Stimulated activated CD8-positive, alpha-beta memory T cell treated with anti-CD3 and anti-CD28 coated beads, Interleukin-12 subunit alpha, Interleukin-12 subunit beta, amount 100 ng/mL, for 1 hour (primary cell): Measurements from ENCODE around the gene HCRTR1.

ENCODE experiments used
- DNase-seq: peaks from one replicate; pipeline ENCODE4 v3.0.0-alpha.2; 2020; ENCODE audit warnings: low read depth

The HCRTR1 gene

DNA sequence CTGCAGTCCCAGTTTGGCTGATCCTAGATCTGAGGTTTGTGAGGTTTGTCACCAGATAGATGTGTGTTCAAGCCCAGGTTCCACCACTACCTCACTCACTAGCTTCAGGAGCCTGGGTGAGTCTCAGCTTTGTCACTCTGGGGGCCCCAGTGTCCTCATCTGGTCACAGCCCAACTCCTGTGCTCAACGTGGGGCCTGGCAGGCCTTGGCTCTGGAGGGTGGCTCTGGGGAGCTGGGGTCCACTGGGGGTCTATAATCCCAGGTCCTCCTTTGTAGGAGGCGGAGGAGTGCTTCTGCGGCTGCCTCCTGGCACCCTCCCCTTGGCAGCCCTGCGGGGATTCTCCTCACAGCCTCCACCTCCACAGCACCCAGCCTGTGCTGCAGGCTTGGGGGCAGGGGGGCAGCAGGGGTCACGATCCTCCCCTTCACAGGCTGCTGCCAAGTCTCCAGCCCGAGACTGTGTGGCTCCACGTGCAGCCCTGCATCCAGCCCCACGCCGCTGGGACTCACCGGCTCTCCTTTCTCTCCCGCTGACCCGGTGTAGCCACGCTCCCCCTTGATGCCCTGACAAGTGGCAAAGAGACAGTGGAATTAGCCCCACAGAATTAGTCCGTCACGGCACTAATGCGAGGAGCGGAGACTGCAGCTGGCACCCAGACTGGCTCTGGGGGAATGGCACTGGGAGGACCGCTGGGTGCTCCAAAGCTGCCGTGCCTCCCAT lies 49.7 kb downstream of the HCRTR1 start:
- DNase-seq: no peak

DNA sequence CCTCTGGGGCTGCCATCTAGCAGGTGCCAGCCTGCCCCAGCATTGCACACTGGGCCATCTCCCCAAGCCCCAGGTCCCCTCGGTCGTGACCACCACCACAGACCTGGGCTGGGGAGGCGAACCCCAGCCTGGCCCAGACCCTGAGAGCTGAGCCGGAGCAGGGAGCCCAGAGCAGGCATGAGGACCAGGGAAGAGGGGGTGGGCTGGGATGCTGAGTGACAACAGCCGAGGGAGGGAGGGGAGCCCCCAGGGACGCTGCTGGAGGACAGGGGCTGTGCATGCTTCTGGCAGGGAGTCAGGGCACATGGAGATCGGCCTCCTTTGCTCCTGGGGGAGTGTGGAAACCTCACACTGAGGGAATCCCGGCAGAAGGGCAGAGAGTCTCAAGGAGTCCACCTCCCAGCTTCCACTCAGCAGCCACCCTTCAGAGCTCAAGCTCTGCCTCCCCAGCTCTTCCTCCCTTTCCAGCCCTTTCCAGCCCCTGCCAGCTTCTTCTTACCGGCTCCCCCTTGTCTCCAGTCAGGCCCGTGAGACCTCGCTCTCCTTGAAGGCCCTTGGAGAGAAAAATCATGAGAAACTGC lies 50.9 kb downstream of the HCRTR1 start:
- DNase-seq: no peak

GRCh38 chr1:31669433-31669785 lies 51.9 kb downstream of the HCRTR1 start:
- no peak for DNase-seq

- DNase-seq: no peak
Observed at GRCh38 chr1:31669786-31670592, 52.5 kb downstream of the HCRTR1 start.

DNA sequence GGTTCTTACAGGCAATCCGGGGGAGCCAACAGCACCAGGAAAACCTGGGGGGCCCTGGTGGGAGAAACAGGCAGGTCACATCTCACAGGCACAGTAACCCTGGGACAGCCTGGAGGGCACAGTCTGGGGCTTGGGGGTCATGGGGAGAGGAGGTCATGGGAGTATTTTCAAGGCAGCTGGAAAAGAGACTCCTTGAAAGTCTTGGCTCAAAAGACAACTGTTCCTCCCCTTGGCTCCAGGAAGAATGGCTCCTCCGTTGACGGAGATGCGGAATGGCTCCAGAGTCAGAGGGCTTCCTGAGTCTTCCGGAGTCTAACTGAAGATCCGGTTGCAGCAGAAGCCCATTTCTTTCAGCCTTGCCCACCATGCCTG lies 53.1 kb downstream of the HCRTR1 start:
- no peak for DNase-seq

GRCh38 chr1:31671147-31671546 lies 53.7 kb downstream of the HCRTR1 start:
- no peak for DNase-seq

DNA sequence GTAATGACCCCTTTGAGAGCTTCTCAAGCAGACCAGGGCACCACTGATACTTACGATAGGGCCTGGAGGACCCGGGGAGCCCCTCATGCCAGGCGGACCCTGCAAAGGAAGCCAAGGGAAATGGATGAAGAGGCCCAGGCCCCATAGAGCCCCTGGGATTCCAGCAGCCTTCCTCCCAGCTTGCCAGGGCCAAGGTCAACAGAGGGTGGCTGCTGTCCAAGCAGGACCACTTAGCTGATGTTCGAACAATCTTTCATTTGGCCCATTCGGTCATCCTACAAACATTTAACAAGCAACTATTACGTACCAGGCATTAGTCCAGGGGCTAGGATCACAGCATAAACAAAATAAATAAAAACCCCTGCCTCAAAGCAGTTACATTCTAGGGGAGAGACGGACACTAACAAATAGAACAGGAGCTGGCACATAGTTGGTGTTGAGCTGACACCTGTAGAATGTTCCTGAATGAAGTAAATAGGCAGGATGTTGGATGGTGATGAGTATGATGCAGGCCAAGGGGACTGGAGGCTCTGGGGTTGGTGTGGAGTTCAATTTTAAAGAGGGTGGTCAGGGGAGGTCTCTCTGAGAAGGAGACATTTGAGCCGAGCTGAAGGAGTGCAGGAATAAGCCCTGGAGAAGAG lies 54.2 kb downstream of the HCRTR1 start:
- no peak for DNase-seq

DNA sequence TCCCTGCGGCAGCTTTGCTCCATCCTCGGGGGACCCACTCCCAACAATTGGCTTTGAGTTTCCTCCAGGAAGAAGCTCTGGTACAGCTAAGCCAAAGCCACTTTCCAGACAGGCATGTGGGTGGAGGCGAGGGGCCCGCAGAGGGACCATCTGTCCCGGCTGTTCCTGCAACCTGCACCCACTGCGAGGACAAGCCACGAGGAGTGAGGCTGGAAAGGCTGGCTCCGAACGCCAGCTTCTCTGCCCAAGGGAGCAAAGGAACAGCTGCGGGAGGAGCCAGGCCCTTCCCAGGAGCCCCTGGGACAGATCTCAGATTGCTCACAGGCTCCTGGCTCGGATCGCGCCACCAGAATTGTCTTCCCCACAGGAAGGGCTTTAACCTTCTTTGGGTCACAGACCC lies 55.5 kb downstream of the HCRTR1 start:
- no peak for DNase-seq

DNA sequence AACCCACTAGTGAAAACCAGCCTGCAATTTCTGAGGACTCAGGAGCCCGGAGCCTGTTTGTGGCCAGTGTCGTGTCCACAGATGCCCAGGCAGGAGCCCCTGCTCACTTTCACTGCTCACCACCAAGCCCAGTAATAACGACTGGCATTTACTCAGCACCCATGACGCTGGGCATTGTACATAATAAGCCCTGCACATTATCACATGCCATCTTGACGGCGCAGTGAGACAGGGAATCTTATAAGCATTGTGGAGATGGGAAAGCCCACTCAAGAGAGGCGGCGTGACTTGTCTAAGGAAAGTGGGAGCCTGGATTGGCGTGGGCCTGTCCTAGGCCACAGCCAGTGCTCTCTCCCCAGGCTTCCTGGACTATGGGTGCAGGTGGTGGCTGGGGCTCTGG lies 55.9 kb downstream of the HCRTR1 start:
- no peak for DNase-seq

DNA sequence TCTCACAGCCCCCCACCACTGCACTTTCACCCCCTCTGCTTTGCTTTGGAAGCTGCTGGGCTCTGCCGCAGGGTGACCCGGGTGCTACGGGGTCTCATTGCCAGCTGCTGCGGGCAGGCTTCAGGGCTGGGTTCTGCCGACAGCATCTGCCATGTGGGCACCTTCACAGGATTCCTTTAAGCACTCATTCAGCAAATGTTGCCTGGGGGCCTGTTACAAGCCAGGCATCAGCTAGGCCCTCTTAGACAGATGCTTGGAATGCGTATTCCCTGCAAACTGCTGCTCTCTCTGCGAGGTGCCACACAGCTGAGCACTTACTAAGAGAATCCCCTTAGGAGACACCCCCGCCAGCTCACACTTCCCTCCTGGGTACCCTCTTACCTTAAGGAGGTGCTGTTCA lies 57.1 kb downstream of the HCRTR1 start:
- no peak for DNase-seq

DNA sequence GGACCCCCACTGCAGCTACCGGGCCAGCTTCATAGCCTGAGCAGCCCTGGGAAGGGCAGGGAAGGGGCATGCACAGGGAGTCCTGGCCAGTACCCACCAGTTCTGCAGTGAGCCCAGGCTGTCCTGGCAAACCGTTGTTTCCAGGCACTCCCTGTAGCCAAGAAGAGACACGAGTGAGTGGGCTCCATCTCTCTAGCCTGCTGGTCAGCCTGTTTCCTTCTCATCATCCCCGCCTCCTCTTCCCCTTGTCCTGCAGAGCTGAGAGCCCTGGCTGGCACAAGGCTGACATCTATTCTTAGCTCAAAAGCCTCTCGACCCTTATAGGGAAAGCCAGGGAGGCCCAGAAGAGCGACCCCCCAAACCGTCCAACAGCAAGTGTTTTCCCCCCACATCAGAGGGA lies 57.7 kb downstream of the HCRTR1 start:
- DNase-seq: no peak

- no peak for DNase-seq
Observed at GRCh38 chr1:31675756-31676155, 58.3 kb downstream of the HCRTR1 start.
